ENCODE results near the gene GPD1.

GRCh38 chr12:50117057-50117622, 13.3 kb downstream of the GPD1 start:
- TF ChIP-seq GATA2 (IDR thresholded peaks at IDR 0.05; ENCODE audit: low read depth, low read length) (no peak), GATA3 (IDR thresholded peaks at IDR 0.05; ENCODE audit: low read depth, low read length) (no peak)
